ENCODE results near the gene CD300LG.
A peak's percentile ranks its signal among the peaks of the same experiment; 100 is the strongest.

The CD300LG gene

DNA sequence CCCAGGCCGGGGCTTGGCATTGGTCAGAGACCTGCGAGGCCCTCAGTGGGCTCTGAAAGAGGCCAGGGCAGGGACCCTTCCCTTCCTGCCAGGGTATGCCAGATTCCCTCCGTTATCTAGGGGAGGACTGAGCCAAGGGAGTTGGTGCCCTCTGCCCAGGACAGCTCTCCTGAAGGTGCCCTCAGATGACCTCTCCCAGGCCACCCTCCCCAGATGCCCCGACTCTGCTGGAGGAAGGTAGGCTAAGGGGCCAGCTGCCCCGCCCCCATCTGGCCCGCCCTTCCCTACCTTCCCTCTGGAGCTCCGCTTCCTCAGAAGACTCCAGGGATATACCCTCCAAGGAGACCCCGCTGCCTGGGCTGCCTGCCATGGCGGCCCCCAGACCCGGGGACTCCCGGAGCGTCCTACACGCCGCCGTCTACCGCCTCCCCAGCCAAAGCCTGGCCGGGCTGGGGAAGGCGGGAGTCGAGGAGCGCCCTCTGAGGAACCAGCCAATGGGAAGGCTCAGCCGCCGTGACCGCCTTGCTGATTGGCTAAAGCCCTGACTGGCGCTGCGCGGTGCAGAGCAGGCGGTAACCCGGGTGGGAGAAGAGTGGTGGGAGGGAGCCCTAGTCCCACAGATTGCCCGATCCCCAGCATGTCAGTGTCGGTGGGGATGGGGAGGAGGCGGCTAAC lies 53.3 kb downstream of the CD300LG start:
- H3K4me3 ChIP-seq (ENCODE audit: low read depth, low read length): peak overlapping the region; percentile 29
- TF ChIP-seq, protein P1, sequence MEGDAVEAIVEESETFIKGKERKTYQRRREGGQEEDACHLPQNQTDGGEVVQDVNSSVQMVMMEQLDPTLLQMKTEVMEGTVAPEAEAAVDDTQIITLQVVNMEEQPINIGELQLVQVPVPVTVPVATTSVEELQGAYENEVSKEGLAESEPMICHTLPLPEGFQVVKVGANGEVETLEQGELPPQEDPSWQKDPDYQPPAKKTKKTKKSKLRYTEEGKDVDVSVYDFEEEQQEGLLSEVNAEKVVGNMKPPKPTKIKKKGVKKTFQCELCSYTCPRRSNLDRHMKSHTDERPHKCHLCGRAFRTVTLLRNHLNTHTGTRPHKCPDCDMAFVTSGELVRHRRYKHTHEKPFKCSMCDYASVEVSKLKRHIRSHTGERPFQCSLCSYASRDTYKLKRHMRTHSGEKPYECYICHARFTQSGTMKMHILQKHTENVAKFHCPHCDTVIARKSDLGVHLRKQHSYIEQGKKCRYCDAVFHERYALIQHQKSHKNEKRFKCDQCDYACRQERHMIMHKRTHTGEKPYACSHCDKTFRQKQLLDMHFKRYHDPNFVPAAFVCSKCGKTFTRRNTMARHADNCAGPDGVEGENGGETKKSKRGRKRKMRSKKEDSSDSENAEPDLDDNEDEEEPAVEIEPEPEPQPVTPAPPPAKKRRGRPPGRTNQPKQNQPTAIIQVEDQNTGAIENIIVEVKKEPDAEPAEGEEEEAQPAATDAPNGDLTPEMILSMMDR (IDR thresholded peaks at IDR 0.05; ENCODE audit: low read depth, low read length, missing control alignments): no peak
- no peak for DNase-seq (ENCODE audit: low read depth)

DNA sequence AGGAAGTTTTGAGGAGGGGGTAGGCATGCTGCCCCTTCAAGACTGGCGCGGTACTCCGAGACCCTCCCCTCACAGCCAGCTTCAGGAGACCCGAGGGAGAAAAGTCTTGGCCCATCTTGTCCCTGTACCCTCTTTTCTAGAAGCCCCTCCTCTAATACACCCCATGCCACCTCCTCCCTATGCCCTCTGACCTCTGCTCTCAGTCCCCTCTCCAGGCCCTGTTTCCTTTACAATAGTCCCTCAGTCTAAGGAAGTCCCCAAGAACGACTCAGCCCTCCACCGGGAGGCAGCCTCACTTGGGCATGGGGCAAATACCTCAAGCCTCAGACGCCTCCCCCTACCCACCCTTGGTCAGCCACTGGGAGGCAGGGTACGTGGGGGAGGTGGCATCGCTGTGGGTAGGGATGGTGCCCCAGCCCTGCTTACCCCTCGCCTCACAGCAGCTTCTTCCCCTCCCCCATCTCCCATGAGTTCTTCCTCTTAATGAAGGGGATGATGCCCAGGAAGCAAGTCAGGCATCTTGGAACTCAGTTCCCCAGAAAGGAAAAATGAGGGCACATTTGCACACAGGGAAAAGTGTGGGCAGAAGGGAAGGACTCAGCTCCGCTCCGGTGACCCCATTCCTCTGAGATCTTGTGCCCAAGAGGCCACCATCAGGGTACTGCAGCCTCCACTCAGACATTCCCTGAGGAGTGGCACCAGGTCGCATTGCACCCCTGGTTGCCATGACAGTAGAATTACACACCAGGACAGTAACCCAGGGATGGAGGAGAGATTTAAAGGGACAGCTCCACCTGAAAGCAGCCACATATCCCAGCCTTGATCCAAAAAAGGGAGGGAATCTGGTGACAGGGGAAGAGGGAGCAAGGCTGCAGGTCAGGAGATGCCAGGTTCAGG lies 54.1 kb downstream of the CD300LG start:
- H3K4me3 ChIP-seq (ENCODE audit: low read depth, low read length): peak overlapping the region; percentile 5; the same call in 1 of the 2 replicates
- TF ChIP-seq, protein P1 (IDR thresholded peaks at IDR 0.05; ENCODE audit: low read depth, low read length, missing control alignments): no peak
- no peak for DNase-seq (ENCODE audit: low read depth)

DNA sequence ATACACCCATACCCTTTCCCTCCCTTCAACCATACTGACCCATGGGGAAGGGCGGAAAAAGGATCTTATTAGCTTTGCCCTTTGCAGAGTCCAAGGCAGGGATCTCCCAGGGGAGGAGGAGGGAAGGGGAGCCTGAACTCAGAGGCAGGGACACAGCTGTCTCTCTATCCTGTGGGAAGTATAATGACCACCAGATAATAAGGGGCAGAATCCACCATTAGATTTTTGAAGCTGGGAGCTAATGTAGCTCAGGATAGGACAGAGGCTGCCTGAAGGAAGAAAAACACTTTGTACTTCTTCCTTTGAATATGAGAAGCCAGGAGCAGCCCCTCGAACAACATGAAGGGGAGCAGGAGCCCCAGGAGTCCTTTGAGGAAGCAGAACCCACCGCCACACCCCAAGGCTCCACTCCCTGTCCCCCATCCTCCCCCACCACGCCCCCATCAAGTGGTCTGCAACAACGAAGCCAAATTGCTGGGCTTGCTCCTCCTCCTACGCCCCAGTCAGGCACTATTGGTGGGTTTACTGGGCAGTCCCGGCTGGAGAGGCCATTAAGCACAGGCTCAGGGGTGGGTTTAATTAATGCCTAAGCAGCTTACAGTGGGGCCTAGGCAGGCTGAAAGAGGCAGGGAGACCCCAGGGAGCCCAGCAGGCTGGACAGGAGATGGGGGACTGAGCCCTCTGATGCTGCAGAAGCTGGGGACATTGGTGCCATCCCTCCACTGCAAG lies 55.0 kb downstream of the CD300LG start:
- DNase-seq (ENCODE audit: low read depth): no peak
- no peak overlapping the region for H3K4me3 ChIP-seq (ENCODE audit: low read depth, low read length)
- TF ChIP-seq, protein P1 (IDR thresholded peaks at IDR 0.05; ENCODE audit: low read depth, low read length, missing control alignments): no peak

DNA sequence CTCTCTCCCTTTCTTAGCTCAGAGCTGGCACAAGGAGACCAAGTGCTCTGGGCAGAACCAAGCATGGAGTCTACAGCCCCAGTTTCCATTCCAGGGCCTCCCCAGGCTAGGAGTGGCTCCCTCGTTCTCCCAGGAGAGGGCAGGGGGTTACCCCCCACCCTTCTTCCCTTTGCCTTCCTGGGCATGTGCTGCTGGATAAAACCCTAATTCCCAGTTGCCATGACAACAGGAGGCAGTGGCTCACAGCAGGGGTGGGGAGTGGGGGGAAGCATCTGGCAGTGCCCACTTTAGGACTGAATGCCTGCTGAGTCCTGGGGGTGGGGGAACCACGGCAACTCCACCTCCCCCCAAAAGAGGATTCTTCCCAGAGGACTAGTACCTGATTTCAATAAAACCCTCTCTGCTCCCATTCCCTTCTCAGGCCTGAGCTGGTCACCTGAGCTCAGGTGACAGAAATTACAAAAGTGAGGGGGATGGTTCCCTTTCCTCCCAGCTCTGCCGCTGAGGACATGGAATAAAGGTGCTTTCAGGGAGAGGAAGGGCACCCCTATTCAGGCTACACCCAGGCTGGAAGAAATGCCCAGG lies 58.5 kb downstream of the CD300LG start:
- DNase-seq (ENCODE audit: low read depth): no peak
- H3K4me3 ChIP-seq (ENCODE audit: low read depth, low read length): no peak overlapping the region
- TF ChIP-seq, protein P1 (IDR thresholded peaks at IDR 0.05; ENCODE audit: low read depth, low read length, missing control alignments): no peak

DNA sequence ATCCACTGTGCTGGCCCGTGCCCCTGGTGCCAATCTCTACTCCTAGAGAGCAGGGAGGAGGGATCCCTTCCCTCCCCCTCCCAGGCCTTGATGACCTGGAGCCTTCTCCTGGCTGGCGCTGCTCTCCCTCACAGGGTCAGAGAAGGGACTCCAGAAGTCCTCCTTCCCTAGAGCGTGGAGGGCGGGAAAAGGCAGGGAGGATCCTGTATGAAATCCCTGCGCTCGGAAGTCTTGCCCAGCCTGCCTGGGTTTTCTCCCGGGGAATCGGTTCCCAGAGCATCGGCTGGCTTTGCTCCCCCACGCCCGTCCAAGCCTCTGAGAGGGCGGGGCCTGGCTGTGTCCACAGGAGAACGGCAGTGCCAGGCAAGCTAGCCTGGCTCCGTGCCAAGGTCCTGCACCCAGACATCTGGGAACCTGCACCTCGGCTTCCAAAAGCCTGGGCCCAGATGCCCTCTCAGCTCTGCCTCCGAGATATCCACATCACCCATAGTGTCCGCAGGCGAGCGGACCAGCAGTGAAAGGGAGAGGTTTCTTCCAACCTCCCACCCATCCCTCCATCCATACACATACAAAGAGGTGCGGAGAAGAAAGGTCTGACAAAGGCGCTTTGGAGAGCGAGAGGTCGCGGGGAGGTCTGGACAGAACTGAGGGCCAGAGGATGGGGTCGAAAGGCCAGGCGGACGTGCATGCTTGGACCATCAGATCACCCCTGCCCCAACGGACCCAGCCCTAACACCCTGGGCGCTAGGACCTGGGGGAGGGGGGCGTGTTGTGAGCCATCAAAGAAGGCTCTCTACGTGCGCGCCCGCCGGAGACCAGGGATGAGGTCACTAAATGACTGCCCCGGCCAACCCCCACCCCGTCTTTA lies 59.2 kb downstream of the CD300LG start:
- no peak for DNase-seq (ENCODE audit: low read depth)
- no peak overlapping the region for H3K4me3 ChIP-seq (ENCODE audit: low read depth, low read length)
- TF ChIP-seq, protein P1 (IDR thresholded peaks at IDR 0.05; ENCODE audit: low read depth, low read length, missing control alignments): no peak

DNA sequence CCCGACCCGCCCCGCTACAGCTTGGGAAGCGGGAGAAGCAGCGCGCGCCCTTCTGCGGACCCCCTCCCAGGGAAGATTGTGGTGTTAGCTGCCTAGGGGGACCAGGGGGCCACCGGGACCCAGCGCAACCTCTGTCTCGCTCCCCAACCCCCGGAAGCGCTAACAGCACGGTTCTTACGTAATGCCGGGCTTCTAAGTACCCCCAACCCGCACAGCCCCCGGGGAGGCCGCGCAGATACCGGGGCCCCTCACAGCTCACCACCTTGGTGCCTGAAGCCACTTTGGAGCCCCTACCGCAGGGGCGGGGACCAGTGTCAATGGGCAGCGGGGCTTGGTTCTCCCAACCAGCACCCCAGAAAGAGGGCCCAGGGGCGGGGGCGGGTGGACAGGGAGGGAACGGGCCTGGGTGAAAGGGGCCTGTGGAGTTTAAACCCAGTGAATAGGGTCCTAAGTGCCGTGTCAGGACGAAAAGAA lies 60.0 kb downstream of the CD300LG start:
- H3K4me3 ChIP-seq (ENCODE audit: low read depth, low read length): no peak overlapping the region
- TF ChIP-seq, protein P1 (IDR thresholded peaks at IDR 0.05; ENCODE audit: low read depth, low read length, missing control alignments): no peak
- DNase-seq (ENCODE audit: low read depth): no peak

Data from GM12864 (cell line).